ENCODE results near the gene KLC1. TPM values are rescaled to one million over a fixed set of nuclear protein-coding genes. Genes with fewer than 3 reads are reported as not detected.

KLC1 gene
- total and polyA plus RNA-seq, 5 donors from 2014 or later: 51.9 to 217 (median 65.4) TPM

DNA sequence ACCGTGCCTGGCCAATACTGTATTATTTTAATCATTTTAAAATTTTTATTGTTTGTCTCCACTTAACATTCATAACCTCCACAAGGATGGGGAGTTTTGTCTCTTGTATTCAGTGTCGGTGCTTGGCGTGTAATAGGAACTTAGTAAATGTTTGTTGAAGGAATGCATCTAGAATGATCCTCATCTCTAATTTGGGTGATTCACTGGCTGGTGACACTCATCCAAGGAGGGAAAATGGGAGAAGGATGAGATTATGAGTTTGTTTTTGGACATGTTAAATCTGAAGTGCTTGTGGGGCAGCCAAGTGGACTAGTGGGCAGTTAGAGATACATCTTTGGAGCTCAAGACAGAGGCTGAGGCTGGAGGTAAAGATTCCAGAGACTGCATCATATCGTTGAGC lies 5.1 kb downstream of the KLC1 start:
- Mint-ChIP-seq H3K36me3 (peaks cover 21% of the 10 kb centered on the region), H3K9me3 (no peaks in the 10 kb centered on the region), H3K27ac (peak overlapping the region in 2 of 3 donors; percentile 58 to 71), H3K27me3 (no peaks in the 10 kb centered on the region), H3K4me3 (peak overlapping the region in 3 of 4 donors; percentile 56 to 90 (median 56)), H3K4me1 (peaks cover 17 to 84% (median 57%) of the 10 kb centered on the region in 4 donors)
- no peak overlapping the region for H3K4me3 ChIP-seq (ENCODE audit: low read depth, low read length)
- DNase-seq (no peak), ATAC-seq (ENCODE audit: low read depth in 2 of 2) (no peak)
- H3K36me3 ChIP-seq (ENCODE audit: control insufficient read depth, insufficient read depth, low read length): peaks cover 11% of the 10 kb centered on the region
- H3K4me1 ChIP-seq (ENCODE audit: control insufficient read depth, insufficient read depth, low read length, poor library complexity, severe bottlenecking): peaks cover 37% of the 10 kb centered on the region
- H3K9me3 ChIP-seq (ENCODE audit: control insufficient read depth in 2 of 2, low read length in 2 of 2): no peaks in the 10 kb centered on the region
- no peaks in the 10 kb centered on the region for H3K27me3 ChIP-seq (ENCODE audit: control insufficient read depth, insufficient read depth, low read length)
- no peak overlapping the region for H3K27ac ChIP-seq (ENCODE audit: insufficient read depth, low read length, poor library complexity, severe bottlenecking)

DNA sequence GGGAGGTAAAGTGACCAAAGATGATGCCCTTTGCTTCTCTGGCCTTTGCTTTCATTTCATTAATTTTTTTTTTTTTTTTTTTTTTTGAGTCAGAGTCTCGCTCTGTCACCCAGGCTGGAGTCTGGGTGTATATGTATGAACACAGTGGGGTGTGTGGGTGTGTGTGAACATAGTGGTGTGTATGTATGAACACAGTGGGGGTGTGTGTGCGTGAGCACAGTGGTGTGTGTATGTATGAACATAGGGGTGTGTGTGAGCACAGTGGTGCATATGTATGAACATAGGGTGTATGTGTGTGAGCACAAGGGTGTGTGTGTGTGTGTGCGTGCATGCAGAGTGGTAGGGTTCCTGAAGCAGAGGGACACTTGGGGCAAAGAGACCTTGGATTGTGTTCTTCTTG lies 9.6 kb downstream of the KLC1 start:
- Mint-ChIP-seq H3K27me3 (no peaks in the 10 kb centered on the region), H3K36me3 (peaks cover 21% of the 10 kb centered on the region), H3K9me3 (no peaks in the 10 kb centered on the region), H3K4me3 (peak overlapping the region in 1 of 4 donors; percentile 83), H3K4me1 (peaks cover 17 to 74% (median 57%) of the 10 kb centered on the region in 4 donors), H3K27ac (peak overlapping the region in 1 of 3 donors; percentile 39)
- ATAC-seq (ENCODE audit: low read depth in 2 of 2): no peak
- Histone ChIP-seq H3K27me3 (ENCODE audit: control insufficient read depth, insufficient read depth, low read length) (no peaks in the 10 kb centered on the region), H3K4me1 (ENCODE audit: control insufficient read depth, insufficient read depth, low read length, poor library complexity, severe bottlenecking) (peaks cover 17% of the 10 kb centered on the region), H3K4me3 (ENCODE audit: low read depth, low read length) (no peak overlapping the region), H3K9me3 (ENCODE audit: control insufficient read depth in 2 of 2, low read length in 2 of 2) (no peaks in the 10 kb centered on the region), H3K36me3 (ENCODE audit: control insufficient read depth, insufficient read depth, low read length) (peaks cover 6% of the 10 kb centered on the region), H3K27ac (ENCODE audit: insufficient read depth, low read length, poor library complexity, severe bottlenecking) (no peak overlapping the region)
- DNase-seq: no peak

DNA sequence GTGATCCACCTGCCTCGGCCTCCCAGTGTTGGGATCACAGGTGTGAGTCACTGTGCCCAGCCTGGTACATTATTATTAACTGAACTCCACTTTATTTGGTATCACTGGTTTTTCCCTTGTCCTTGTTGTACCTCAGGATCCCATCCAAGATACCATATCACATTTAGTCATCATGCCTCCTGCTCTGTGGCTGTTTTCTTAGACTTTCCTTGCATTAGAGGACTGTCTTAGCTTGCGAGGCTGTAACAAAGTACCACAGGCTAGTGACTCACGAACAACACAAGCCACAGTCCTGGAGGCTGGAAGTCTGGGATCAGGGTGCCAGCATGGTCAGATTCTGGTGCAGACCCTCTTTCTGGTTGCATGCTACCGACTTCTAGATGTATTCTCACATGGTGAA lies 12.2 kb downstream of the KLC1 start:
- H3K9me3 Mint-ChIP-seq: no peaks in the 10 kb centered on the region
- peak overlapping the region in 1 of 3 donors; percentile 63 for H3K27ac Mint-ChIP-seq
- no peak for DNase-seq
- H3K4me3 Mint-ChIP-seq: no peak overlapping the region
- peaks cover 13 to 72% (median 46%) of the 10 kb centered on the region in 4 donors for H3K4me1 Mint-ChIP-seq
- Histone ChIP-seq H3K27ac (ENCODE audit: insufficient read depth, low read length, poor library complexity, severe bottlenecking) (no peak overlapping the region), H3K27me3 (ENCODE audit: control insufficient read depth, insufficient read depth, low read length) (no peaks in the 10 kb centered on the region), H3K9me3 (ENCODE audit: control insufficient read depth in 2 of 2, low read length in 2 of 2) (no peaks in the 10 kb centered on the region), H3K4me1 (ENCODE audit: control insufficient read depth, insufficient read depth, low read length, poor library complexity, severe bottlenecking) (no peaks in the 10 kb centered on the region), H3K36me3 (ENCODE audit: control insufficient read depth, insufficient read depth, low read length) (peaks cover 3% of the 10 kb centered on the region), H3K4me3 (ENCODE audit: low read depth, low read length) (no peak overlapping the region)
- peaks cover 14% of the 10 kb centered on the region for H3K36me3 Mint-ChIP-seq
- H3K27me3 Mint-ChIP-seq: no peaks in the 10 kb centered on the region
- ATAC-seq (ENCODE audit: low read depth in 2 of 2): no peak

DNA sequence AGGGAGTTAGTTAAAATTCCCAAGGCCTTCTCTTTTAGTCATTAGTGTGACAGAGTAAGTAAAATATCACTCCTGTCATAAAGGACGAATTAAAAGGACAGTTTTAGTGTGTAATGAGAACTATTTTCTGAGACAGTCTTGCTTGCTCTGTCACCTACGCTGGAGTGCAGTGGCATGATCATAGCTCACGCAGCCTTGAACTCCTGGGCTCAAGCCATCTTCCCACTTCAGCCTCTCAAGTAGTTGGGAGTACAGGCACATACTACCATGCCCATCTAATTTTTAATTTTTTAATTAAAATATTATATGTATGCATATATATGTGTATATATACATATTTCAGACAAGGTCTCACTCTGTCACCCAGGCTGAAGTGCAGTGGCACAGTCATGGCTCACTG lies 17.2 kb downstream of the KLC1 start:
- peaks cover 7 to 57% (median 28%) of the 10 kb centered on the region in 4 donors for H3K4me1 Mint-ChIP-seq
- peaks cover 7% of the 10 kb centered on the region for H3K36me3 ChIP-seq (ENCODE audit: control insufficient read depth, insufficient read depth, low read length)
- DNase-seq (no peak), ATAC-seq (ENCODE audit: low read depth in 2 of 2) (no peak)
- peak overlapping the region in 1 of 3 donors; percentile 40 for H3K27ac Mint-ChIP-seq
- no peaks in the 10 kb centered on the region for H3K4me1 ChIP-seq (ENCODE audit: control insufficient read depth, insufficient read depth, low read length, poor library complexity, severe bottlenecking)
- H3K27me3 ChIP-seq (ENCODE audit: control insufficient read depth, insufficient read depth, low read length): no peaks in the 10 kb centered on the region
- H3K9me3 Mint-ChIP-seq: no peaks in the 10 kb centered on the region
- no peaks in the 10 kb centered on the region for H3K27me3 Mint-ChIP-seq
- no peaks in the 10 kb centered on the region for H3K36me3 Mint-ChIP-seq
- no peaks in the 10 kb centered on the region for H3K9me3 ChIP-seq (ENCODE audit: control insufficient read depth in 2 of 2, low read length in 2 of 2)
- no peak overlapping the region for H3K27ac ChIP-seq (ENCODE audit: insufficient read depth, low read length, poor library complexity, severe bottlenecking)
- no peak overlapping the region for H3K4me3 Mint-ChIP-seq
- H3K4me3 ChIP-seq (ENCODE audit: low read depth, low read length): no peak overlapping the region

DNA sequence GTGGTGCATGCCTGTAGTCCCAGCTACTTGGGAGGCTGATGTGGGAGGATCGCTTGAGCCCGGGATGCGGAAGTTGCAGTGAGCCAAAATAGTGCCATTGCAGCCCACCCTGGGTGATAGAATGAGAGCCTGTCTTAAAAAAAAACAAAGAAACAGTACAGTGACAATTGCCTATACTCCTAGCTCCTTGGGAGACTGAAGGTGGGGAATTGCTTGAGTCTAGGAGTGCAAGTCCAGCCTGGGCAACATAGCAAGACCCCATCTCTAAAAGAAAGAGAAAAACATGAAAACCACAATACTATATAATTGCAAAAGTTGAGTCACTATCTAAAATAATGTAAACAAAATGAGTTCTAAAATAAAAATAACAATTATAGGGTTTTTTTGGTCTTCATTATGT lies 20.0 kb downstream of the KLC1 start:
- H3K27ac Mint-ChIP-seq: no peak overlapping the region
- Histone ChIP-seq H3K9me3 (ENCODE audit: control insufficient read depth in 2 of 2, low read length in 2 of 2) (no peaks in the 10 kb centered on the region), H3K27ac (ENCODE audit: insufficient read depth, low read length, poor library complexity, severe bottlenecking) (no peak overlapping the region), H3K36me3 (ENCODE audit: control insufficient read depth, insufficient read depth, low read length) (peaks cover 19% of the 10 kb centered on the region), H3K4me1 (ENCODE audit: control insufficient read depth, insufficient read depth, low read length, poor library complexity, severe bottlenecking) (no peaks in the 10 kb centered on the region), H3K4me3 (ENCODE audit: low read depth, low read length) (no peak overlapping the region), H3K27me3 (ENCODE audit: control insufficient read depth, insufficient read depth, low read length) (no peaks in the 10 kb centered on the region)
- H3K9me3 Mint-ChIP-seq: no peaks in the 10 kb centered on the region
- no peaks in the 10 kb centered on the region for H3K27me3 Mint-ChIP-seq
- ATAC-seq (ENCODE audit: low read depth in 2 of 2) (no peak), DNase-seq (no peak)
- H3K4me1 Mint-ChIP-seq: peaks cover 10 to 61% (median 29%) of the 10 kb centered on the region in 4 donors
- H3K36me3 Mint-ChIP-seq: no peaks in the 10 kb centered on the region
- H3K4me3 Mint-ChIP-seq: no peak overlapping the region

GRCh38 chr14:103650213-103650612 lies 21.2 kb downstream of the KLC1 start:
- Histone ChIP-seq H3K27ac (ENCODE audit: insufficient read depth, low read length, poor library complexity, severe bottlenecking) (no peak overlapping the region), H3K27me3 (ENCODE audit: control insufficient read depth, insufficient read depth, low read length) (no peaks in the 10 kb centered on the region), H3K9me3 (ENCODE audit: control insufficient read depth in 2 of 2, low read length in 2 of 2) (no peaks in the 10 kb centered on the region), H3K4me1 (ENCODE audit: control insufficient read depth, insufficient read depth, low read length, poor library complexity, severe bottlenecking) (no peaks in the 10 kb centered on the region), H3K4me3 (ENCODE audit: low read depth, low read length) (no peak overlapping the region), H3K36me3 (ENCODE audit: control insufficient read depth, insufficient read depth, low read length) (peaks cover 29% of the 10 kb centered on the region)
- ATAC-seq (ENCODE audit: low read depth in 2 of 2) (no peak), DNase-seq (no peak)
- H3K9me3 Mint-ChIP-seq: no peaks in the 10 kb centered on the region
- H3K36me3 Mint-ChIP-seq: peaks cover 6% of the 10 kb centered on the region
- H3K27ac Mint-ChIP-seq: no peak overlapping the region
- H3K27me3 Mint-ChIP-seq: no peaks in the 10 kb centered on the region
- peaks cover 5 to 55% (median 26%) of the 10 kb centered on the region in 4 donors for H3K4me1 Mint-ChIP-seq
- H3K4me3 Mint-ChIP-seq: no peak overlapping the region

GRCh38 chr14:103651585-103651984 lies 22.6 kb downstream of the KLC1 start:
- H3K27ac Mint-ChIP-seq: no peak overlapping the region
- ATAC-seq (ENCODE audit: low read depth in 2 of 2): no peak

DNA sequence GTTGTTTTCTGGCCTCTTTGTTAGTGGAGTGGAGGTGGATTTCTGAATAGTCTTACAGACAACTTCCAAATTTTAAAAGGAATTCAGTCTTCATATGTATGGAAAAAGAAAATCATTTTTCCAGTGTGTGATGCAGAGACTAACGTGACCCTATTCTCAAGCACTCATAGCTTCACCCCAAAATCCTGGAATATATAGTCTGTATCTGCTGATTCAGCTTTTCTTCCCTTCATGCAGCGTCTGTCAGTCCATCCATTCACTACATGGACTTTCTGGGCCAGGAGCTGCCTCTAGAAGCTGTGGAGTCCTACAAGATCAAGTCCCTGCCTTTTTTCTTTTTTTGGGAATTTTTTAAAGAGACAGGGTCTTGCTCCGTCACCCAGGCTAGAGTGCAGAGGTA lies 23.8 kb downstream of the KLC1 start:
- peaks cover 19% of the 10 kb centered on the region for H3K36me3 Mint-ChIP-seq

More at GRCh38 chr14:103651585-103651984, 22.6 kb downstream of the KLC1 start:
- H3K4me3 Mint-ChIP-seq: no peak overlapping the region
- H3K4me1 Mint-ChIP-seq: peaks cover 5 to 47% (median 21%) of the 10 kb centered on the region in 4 donors
- H3K27ac ChIP-seq (ENCODE audit: insufficient read depth, low read length, poor library complexity, severe bottlenecking): no peak overlapping the region
- peaks cover 10% of the 10 kb centered on the region for H3K36me3 Mint-ChIP-seq
- H3K4me1 ChIP-seq (ENCODE audit: control insufficient read depth, insufficient read depth, low read length, poor library complexity, severe bottlenecking): no peaks in the 10 kb centered on the region
- no peaks in the 10 kb centered on the region for H3K27me3 ChIP-seq (ENCODE audit: control insufficient read depth, insufficient read depth, low read length)
- H3K36me3 ChIP-seq (ENCODE audit: control insufficient read depth, insufficient read depth, low read length): peaks cover 40% of the 10 kb centered on the region
- no peaks in the 10 kb centered on the region for H3K9me3 ChIP-seq (ENCODE audit: control insufficient read depth in 2 of 2, low read length in 2 of 2)
- H3K4me3 ChIP-seq (ENCODE audit: low read depth, low read length): no peak overlapping the region
- DNase-seq: no peak
- no peaks in the 10 kb centered on the region for H3K9me3 Mint-ChIP-seq
- H3K27me3 Mint-ChIP-seq: no peaks in the 10 kb centered on the region

More for the DNA sequence above, 23.8 kb downstream of the KLC1 start:
- no peaks in the 10 kb centered on the region for H3K9me3 Mint-ChIP-seq
- Histone ChIP-seq H3K9me3 (ENCODE audit: control insufficient read depth in 2 of 2, low read length in 2 of 2) (no peaks in the 10 kb centered on the region), H3K36me3 (ENCODE audit: control insufficient read depth, insufficient read depth, low read length) (peaks cover 52% of the 10 kb centered on the region), H3K27ac (ENCODE audit: insufficient read depth, low read length, poor library complexity, severe bottlenecking) (no peak overlapping the region), H3K27me3 (ENCODE audit: control insufficient read depth, insufficient read depth, low read length) (no peaks in the 10 kb centered on the region), H3K4me3 (ENCODE audit: low read depth, low read length) (no peak overlapping the region), H3K4me1 (ENCODE audit: control insufficient read depth, insufficient read depth, low read length, poor library complexity, severe bottlenecking) (no peaks in the 10 kb centered on the region)
- no peaks in the 10 kb centered on the region for H3K27me3 Mint-ChIP-seq
- no peak for DNase-seq
- no peak for ATAC-seq (ENCODE audit: low read depth in 2 of 2)
- no peak overlapping the region for H3K27ac Mint-ChIP-seq
- H3K4me1 Mint-ChIP-seq: peaks cover 5 to 43% (median 20%) of the 10 kb centered on the region in 4 donors
- H3K4me3 Mint-ChIP-seq: no peak overlapping the region
